ENCODE measurements around the gene SUMF1.

SUMF1 gene

DNA sequence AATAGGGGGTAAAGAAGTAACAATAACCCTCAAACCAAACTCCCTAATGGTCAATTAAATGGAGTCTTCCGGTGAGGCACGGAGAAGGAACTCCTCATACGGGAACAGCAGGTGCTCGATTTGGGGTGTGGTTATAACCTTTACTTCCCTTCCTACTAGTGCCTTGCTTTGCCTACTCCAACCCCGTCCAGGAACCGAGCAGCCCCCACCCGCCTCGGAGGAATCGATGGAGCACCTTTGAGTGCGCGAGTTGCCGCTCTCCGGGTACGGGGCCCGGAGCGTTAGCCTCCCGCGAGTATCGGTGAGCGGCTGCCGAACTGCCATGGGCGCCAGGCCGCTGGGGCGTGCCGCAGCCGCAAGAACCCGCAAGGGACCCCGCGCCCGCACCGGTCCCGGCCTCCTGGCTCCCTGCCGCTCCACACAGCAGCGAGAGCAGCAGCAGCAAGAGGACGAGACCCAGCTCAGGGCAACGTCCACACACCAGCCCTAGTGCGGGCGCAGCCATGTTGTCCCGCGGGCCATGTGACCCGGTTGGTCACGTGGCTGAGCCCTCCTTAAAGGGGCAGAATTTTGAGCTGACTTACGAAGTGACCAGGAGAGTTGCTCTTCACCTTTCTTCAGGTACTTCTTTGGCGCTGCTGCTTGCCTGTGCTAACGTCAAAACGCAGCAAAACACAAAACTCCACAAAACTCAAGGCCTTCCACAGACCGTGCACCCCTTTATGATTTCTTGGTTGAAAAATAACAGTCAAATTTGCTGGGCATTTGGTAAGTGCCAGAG, at the start of gene SUMF1:
Gene SUMF1 (minus strand): TSS at position 529 of the 781 bp plus-strand sequence. CDS start 24 bp downstream, at position 505.
- TF ChIP-seq, protein P1, sequence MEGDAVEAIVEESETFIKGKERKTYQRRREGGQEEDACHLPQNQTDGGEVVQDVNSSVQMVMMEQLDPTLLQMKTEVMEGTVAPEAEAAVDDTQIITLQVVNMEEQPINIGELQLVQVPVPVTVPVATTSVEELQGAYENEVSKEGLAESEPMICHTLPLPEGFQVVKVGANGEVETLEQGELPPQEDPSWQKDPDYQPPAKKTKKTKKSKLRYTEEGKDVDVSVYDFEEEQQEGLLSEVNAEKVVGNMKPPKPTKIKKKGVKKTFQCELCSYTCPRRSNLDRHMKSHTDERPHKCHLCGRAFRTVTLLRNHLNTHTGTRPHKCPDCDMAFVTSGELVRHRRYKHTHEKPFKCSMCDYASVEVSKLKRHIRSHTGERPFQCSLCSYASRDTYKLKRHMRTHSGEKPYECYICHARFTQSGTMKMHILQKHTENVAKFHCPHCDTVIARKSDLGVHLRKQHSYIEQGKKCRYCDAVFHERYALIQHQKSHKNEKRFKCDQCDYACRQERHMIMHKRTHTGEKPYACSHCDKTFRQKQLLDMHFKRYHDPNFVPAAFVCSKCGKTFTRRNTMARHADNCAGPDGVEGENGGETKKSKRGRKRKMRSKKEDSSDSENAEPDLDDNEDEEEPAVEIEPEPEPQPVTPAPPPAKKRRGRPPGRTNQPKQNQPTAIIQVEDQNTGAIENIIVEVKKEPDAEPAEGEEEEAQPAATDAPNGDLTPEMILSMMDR (IDR thresholded peaks at IDR 0.05; ENCODE audit: low read depth, low read length) = no peak
- peak within 1 kb of the TSS; percentile 97 for H3K4me3 ChIP-seq (ENCODE audit: low read depth, low read length)

DNA sequence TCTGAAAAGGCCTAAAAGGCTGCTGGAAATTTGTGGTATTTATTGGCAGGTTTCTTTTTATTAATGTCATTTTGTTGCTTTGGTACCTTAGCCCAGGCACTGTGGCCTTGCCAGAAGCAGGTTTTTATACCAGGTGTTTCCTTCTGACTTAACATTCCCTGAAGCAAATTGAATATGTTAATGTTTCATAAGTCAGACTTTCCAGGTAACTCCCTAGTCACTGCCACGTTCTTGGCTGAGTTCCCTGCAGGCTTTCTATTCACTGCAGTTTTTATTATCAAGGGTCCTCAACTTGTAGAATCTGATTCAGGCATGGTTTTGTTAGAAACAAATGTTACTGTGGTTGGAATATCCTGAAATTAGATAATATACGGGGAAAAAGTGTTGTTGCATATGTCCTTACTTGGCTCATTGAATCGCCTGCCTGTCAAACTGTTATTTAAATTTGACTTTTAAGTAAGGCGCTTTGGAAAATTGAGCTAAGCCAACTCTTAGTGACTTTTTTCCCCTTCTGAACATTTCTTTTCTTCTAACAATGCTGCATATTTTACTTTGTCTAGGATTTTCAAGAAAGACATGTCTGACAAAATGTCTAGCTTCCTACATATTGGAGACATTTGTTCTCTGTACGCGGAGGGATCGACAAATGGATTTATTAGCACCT, 49.0 kb upstream of the SUMF1 start:
- no peak overlapping the region for H3K4me3 ChIP-seq (ENCODE audit: low read depth, low read length)
- TF ChIP-seq, protein P1 (IDR thresholded peaks at IDR 0.05; ENCODE audit: low read depth, low read length) = no peak

DNA sequence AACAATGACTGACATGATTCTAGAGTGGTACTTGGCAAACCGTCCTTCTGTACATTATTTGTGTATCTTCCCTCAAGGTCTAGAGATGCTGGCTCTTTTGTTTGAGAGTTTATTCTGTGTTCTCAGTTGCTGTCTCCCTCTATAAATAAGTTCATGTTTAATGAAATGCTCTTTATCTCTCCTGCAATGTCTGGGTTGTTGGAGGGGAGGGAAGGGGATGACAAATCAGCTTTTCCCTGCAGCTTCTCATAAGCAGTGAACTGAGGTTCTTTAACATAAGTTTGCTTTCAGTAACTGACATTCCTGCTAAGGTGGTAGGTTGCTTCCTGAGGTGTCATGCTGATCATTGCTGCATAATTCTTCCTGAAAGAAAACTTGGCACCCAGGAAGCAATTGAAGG, 47.8 kb upstream of the SUMF1 start:
- TF ChIP-seq, protein P1 (IDR thresholded peaks at IDR 0.05; ENCODE audit: low read depth, low read length) = no peak

DNA sequence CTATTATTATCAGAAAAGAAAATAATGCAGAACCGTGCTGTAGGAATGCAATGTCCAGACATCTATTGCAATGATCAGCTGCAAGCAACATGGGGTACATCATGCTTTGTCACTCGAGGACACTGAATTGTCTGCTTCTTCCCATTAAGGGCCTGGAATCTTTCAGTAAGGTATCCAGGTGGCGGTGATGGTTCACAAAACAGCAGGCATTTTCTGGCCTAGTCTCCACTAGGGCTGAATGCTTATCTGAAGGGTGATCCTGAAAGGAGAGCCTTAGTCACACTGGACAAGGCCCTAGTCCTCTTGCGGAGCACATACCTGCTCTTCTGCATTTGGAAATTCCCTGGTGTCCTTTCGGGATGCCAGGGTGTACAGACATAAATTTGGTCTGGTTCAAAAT, 47.3 kb upstream of the SUMF1 start:
- H3K4me3 ChIP-seq (ENCODE audit: low read depth, low read length) = no peak overlapping the region
- TF ChIP-seq, protein P1 (IDR thresholded peaks at IDR 0.05; ENCODE audit: low read depth, low read length) = no peak

More for the DNA sequence above, 47.8 kb upstream of the SUMF1 start:
- H3K4me3 ChIP-seq (ENCODE audit: low read depth, low read length) = no peak overlapping the region

DNA sequence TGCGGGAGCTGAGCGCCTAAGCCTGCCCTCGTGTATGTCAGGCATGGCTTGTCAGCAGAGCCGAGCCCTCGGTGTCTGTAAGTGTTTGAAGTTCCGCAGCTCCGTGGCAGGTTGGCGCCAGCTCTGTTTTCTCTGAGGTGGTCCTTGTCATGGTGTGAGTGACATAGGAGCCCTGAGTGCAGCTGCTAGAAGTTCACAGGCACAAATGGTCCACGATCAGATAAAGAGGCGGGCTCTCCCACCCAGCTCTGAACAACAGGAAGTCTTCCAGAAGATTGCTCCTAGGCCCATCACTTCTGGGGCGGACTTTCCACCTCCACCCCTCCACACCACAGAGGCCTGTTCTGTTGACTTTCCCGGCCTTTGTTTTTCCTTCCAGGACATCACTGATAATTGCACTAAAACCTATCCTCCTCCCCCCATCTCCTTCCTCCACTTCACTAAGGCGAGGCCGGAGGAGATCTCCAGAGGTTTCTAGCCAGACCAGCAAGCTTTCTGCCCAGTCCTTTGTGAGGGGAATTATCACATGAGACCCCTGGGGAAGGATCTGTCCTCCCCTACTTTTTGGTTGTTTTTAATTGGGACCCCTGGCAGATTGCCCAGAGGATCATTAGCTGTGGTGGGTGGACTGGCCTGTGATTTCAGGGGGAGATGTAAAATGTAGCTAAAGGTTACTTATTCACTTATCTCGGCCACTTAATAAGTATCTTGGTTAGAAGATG, 46.0 kb upstream of the SUMF1 start:
- TF ChIP-seq, protein P1 (IDR thresholded peaks at IDR 0.05; ENCODE audit: low read depth, low read length) = no peak
- H3K4me3 ChIP-seq (ENCODE audit: low read depth, low read length) = no peak overlapping the region

DNA sequence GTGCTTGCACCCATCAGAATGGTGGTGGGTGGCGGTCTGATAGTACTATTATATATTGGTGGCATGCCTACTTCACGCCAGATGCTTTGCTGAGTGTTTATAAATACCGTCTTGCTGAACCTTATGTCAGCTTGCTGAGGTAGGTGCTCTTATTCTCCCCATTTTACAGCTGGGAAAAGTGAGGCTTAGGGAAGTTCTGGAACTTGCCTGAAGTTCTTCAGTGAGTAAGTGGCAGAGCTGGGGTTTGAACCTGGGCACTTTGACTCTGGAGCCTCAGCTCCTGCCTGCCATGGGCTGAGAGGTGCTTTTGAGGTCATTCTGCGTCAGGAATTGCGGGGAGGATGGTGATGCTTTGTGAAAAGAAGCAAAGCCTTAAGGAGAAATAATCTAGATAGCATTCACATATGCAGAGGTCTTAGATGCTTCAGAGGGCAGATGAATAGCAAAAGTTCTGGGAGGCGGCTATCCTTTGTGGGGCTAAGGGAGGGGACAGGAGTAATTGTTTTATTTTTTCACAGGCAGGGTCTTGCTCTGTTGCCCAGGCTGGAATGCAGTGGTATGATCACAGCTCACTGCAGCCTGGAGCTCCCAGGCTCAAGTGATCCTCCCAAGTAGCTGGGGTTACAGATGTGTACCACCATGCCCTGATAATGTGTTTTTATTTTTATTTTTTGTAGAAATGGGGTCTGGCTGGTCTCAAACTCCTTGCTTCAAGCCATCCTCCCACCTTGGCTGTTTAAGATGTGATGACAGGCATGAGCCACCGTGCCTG, 44.6 kb upstream of the SUMF1 start:
- H3K4me3 ChIP-seq (ENCODE audit: low read depth, low read length) = no peak overlapping the region
- TF ChIP-seq, protein P1 (IDR thresholded peaks at IDR 0.05; ENCODE audit: low read depth, low read length) = no peak

All from WI38 (cell line).